ENCODE measurements around the gene OR51T1.

The OR51T1 gene

DNA sequence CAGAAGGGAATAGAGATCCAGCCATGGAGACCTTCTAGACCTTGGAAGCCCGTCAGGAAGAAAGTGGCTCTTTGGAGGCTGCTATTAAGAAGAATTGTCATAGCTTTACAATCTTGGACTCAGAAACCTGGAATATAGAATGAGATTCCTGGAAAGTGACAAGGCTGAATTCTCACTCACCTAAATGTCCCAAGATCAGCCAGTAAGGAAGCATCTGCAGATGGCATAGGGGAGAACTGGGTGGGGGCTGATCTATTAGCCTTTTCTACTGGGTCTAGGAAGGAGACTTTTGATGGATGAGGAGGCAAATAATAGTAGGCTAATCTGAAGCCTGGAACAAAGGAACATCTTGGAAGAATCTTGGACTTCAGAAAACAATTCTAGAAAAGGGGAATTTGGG lies 42.5 kb downstream of the OR51T1 start, which contains the start of gene OR51G1:
TSS of gene OR51G1 (minus strand) at position 101 of the 400 bp plus-strand sequence. CDS start at position 101, 0 bp downstream.
- DNase-seq (ENCODE audit: low spot score): no peak

DNA sequence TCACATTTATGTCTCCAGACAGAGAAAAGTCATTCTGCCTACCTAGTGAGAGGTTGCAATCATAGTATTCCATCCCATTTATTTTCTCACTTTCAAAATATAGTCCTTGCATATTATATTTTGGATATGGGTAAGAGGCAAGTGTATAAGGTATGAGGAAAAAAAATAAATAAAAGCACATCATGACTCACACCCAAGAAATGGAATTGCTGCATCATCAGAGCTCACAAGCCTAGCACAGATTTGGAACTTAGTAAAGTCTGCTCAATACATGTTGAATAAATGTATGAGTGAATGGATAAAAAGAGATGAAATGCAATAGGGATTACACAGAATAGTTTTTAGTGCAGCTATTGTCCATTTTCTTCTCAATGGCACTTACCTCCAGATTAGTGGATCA lies 44.9 kb downstream of the OR51T1 start:
- no peak for DNase-seq (ENCODE audit: low spot score)

Measured in SK-N-DZ (cell line).